Measurements from ENCODE around the gene TMEM89.

DNA sequence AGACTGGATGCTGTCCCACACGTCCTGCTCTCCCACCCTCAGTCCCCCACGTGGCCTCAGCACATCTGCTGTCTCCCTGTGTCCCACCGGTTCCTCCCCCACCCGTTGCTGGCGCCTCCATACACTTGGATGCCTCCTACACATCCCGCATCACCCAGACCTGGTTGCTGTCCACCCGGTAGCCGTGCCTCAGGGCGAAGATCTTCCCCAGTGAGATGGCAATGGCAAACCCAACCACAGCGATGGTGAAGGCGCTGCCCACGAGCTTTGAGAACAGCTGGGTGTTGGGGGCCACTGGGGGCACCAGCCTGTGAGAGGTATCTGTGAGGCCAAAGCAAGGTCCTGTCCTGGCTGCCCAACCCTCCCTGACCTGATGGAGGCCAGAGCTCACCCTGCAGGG, 9.3 kb upstream of the TMEM89 start:
- no peak for TF ChIP-seq EP300 (IDR thresholded peaks at IDR 0.05)
- TF ChIP-seq POLR2AphosphoS5 (IDR thresholded peaks at IDR 0.05): no peak

Measured in esophagus muscularis mucosa (tissue), 3 donors.